Globus pallidus (tissue), 1 donor: ENCODE results near the gene GIPR.
"Not testable (repeated sequence)": the region's sequence is repeated elsewhere in the genome, so short reads cannot be mapped to it uniquely, and the experiment has no call there.

Experiments
- DNase-seq: peaks from one replicate; pipeline ENCODE4 v3.0.0-alpha.2; 2015; ENCODE audit warnings: low spot score

Gene GIPR

DNA sequence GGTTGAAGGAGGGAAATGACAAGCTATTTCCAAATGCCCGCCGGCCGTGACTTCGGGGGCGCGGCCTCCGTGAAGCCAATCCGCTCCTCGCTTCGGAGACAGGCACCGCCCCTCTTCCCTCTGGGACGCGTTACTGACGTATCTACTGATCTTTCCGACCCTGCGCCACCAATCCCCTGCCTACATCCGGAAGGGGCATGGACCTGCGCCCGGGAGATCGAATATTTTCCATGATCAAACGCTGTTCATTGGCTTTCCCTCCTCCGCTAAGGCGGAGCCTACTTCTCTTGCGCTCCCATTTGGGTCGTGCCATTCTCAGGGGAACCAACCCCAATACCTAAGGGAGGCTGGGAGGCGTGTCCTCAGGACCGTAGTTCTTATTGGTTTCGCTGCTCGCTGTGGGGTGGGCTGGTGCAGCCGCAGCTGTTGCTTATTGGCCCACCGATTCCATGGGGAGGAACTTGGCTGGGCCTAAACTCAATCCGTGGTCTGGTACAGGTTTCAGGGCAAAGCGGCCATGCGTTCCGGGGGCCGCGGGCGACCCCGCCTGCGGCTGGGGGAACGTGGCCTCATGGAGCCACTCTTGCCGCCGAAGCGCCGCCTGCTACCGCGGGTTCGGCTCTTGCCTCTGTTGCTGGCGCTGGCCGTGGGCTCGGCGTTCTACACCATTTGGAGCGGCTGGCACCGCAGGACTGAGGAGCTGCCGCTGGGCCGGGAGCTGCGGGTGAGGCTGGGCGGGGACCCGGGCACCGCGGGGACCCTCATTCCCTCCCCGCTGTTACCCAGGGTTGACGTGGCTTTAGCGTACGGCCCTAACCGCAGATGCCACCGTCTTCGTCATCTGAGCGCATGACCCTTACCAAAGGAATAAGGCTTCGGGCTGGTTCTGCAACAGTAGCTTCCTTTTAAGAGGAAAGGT, 24.4 kb downstream of the GIPR start, which contains the start of gene QPCTL:
Gene QPCTL, plus strand, starts transcription at position 480 of the 919 bp plus-strand sequence. Its CDS starts 38 bp downstream, at position 518.
- DNase-seq: peak; percentile 99

DNA sequence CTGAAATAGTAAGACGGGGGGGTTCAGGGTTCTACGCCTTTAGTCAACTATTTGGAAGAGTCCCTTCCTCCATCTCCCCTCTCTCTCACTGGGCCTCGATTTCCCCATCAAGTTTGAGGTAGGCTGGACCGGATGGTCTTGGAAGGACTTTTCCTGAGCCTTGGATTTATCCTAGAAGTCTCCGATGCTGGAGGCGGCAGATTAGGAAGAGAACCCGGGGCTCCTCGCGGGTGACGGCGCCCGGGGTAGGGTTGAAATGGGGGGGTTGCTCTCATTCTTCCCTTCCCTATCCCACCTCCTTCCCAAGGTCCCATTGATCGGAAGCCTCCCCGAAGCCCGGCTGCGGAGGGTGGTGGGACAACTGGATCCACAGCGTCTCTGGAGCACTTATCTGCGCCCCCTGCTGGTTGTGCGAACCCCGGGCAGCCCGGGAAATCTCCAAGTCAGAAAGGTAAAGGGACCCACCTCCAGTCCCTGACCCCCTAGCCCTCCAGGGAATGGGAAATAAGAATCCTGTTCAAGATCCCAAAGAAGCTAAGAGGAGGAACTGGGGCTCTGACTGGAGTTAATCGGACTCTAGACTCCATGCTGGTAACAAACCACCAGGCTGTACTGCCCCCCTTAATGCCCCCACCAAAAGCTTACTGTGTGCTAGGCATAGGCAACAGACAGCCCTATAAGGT, 25.2 kb downstream of the GIPR start:
- DNase-seq: peak; percentile 57

DNA sequence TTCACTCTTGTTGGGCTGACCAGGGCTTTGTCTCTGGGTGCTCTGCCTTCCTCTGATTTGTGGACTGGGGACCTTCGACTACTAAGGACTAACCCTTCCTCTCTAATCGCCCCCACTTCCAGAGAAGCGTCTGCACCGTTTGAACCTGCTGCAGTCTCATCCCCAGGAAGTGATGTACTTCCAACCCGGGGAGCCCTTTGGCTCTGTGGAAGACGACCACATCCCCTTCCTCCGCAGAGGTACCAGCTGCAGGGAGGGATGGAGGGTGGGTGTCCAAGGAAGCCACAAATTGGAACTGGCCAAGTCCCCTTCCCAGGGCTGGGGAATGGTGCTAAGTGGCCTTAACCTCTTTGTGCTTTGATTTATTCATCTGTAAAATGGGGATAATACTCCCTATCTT, 33.7 kb downstream of the GIPR start:
- no peak for DNase-seq

DNA sequence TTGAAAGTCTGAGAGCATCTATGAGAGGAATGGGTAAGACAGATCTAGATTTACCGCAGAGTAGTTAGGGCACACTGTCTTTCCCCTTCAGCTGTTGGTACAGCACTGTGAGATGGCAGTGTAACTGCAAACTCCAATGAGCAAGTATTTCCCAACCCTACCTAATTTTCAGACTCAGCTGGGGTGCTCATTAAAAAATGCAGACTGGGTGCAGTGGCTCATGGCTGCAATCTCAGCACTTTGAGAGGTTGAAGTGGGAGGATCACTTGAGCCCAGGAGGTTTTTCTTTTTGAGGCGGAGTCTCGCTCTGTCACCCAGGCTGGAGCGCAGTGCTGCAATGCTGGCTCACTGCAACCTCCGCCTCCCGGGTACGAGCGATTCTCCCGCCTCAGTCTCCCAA, 37.1 kb downstream of the GIPR start:
- DNase-seq: no peak

DNA sequence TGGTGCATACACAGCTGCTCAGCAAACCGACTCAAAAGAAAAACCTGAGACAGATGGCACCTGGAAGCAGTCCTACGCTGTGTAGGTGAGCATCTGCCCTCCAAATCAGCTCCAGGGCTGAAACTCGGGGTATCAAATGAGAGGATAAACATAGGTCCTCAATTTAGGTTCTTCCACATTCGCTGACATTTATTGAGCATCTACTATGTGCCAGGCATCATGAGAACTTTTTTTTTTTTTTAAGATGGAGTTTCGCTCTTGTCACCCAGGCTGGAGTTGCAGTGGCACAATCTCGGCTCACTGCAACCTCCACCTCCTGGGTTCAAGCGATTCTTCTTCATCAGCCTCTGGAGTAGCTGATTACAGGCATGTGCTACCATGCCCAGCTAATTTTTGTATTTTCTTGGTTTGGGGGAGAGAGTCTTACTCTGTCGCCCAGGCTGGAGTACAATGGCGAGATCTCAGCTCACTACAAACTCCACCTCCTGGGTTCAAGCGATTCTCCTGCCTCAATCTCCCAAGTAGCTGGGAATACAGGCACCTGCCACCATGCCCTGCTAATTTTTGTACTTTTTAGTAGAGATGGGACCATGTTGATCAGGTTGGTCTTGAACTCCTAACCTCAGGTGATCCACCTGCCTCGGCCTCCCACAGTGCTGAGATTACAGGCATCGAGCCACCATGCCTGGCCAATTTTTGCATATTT, 37.8 kb downstream of the GIPR start:
- DNase-seq: no peak

DNA sequence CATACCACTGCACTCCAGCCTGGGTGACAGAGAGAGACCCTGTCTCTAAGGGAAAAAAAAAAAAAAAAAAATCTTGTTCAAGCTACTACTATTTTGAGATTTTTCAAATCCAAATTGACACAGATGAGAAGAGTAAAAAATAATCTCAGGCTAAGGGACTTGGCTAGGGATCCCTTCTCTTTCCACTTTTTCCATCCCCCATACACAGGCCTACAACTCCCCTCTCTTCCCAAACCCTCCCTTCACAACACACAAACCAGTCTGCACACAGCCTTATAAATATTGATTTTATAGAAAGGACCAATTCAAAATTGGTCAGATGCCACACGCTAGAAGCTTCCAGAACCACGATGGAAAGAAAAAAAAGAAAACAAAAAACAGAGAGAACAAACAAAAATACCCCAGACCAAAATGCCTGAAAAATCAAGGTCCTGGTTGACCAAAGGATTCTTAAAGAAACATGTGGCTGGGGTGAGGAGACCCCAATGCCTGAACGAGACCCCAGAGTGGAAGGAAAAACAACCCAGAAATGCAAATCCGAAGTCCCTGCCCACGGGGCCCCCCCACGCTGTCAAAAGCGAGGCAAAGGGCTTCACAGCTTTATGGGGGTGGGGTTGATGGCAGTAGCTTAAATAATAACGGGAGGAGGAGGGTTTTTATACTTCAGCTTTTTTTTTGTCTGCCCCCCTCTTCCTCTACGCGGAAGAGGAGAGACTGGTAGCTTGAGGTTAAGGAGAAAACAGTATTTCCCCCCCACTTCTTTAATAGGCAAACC, 42.5 kb downstream of the GIPR start:
- no peak for DNase-seq

DNA sequence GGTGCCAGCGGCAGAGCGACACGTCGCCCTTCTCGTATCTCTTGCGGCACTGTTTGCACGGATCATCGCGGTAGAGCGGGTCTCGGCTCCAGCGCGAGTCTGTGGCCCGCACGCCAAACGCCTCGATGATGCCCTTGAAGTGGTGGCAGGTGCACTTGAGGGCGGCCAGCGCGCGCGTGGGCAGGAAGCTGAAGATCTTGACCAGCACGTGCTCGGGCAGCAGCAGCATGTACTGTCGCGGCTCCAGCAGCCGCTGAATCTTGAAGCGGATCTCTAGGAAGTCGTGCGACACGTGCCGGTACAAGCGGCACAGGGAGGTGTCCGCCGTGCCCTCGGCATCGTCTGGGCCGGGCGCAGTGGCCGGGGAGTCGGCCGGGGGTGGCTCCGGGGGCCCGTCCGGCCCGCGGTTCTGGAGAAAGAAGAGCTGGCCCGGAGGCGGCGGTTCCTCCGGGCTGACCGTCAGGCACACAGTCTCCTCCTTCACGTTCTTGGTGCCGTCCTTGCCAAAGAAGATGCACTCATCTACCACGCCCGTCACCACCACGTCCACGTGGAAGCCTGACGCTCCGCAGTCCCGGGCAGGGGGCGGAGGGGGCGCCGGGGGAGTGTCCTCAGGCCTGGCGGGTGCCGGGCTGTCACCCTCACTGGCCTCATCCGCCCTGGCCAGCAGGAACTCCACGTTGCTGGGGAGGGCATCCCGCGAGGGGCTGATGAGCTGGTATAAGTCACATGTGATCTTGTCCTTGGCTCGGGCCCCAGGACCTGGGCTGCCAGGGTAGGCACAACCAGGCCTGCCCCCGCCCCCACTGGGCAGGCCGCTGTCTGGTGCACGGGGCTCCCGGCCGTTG, 44.1 kb downstream of the GIPR start:
- DNase-seq: no peak

DNA sequence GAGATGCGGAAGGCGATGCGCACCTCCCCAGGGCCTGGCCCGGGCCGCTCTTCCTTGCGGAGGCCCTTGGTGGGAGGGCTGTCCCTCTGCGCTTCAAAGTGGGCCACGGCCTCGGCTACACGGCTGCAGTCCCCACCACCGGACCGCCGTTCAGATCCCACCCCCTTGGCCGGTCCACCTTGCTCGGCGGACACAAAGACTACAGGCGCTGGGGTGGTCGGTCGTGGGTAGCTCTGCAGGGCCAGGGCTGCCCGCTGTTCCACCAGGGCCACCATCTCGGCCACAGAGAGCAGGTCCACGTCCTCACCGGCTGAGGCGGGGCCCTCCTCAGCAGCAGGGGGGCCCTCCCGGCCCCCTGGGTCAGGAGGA, 44.7 kb downstream of the GIPR start:
- no peak for DNase-seq

DNA sequence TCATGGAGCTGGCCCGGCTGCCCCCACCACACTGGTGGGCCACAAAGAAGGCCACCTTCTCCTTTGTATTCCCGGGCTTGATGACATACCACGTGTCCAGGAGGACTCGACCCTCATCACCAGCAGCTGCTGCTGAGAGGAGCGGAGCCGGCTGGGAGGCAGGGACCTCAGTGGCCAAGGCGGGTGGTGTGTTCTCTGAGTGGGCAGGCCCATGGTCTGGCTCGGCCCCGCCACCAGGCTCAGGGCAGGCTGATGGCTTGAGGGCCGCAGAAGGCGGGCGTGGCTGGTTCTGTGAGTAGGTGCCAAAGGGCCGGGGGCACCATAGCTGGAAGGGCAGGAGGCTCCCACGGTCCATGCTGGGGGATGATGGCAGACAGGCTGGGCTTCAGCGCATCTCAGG, 45.1 kb downstream of the GIPR start:
- DNase-seq: no peak

DNA sequence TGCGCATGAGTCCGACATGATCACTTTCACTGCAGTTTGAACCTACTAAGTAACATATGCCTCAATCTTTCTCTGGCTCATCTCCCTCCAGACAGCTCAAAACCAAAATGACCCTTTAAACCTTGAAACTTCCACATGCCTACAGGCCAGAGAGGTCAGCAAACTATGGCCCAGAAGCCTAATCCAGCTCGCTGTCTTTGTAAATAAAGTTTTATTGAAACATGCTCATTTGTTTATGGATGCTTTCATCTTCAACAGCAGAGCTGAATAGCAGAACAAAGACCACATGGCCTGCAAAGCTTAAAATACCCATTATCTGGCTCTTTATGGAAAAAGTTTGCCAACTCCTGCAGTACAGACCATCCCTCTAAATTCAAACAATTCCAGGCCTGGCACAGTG, 47.1 kb downstream of the GIPR start:
- DNase-seq: no peak

DNA sequence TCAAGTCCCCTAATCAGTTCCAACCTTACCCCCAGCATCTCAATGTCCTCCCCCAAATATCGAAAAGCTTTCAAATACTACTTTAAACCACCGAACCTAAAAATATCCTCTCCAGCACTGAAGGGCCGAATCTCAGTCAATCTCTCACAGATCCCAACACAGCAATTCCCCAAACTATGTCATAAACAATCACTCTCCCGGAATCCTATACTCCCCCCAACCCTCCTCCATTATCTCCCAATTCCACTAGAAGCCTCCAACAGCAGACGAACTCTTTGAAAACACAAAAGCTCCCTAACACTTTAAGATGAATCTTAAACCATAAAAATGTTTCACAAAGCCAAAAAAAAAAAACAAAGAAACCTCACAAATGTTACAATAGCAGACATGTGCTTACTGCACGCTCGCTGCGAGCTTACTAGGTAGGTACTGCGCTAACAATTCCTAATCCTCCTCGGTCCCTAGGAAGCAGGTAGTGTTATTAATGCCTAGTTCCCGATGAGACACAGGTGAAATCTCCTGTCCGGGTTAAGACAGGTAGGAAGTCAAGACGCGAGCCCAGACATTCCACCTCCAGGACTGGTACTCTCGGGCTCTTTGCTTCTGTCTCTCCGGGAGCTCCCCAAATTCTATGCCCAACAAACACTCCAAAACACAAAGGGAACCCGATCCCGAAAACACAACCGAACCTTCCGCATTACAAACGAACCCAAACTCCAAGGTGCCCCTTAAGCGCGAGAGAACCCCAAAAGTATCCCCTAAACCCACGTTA, 48.5 kb downstream of the GIPR start:
- peak; percentile 42 for DNase-seq

DNA sequence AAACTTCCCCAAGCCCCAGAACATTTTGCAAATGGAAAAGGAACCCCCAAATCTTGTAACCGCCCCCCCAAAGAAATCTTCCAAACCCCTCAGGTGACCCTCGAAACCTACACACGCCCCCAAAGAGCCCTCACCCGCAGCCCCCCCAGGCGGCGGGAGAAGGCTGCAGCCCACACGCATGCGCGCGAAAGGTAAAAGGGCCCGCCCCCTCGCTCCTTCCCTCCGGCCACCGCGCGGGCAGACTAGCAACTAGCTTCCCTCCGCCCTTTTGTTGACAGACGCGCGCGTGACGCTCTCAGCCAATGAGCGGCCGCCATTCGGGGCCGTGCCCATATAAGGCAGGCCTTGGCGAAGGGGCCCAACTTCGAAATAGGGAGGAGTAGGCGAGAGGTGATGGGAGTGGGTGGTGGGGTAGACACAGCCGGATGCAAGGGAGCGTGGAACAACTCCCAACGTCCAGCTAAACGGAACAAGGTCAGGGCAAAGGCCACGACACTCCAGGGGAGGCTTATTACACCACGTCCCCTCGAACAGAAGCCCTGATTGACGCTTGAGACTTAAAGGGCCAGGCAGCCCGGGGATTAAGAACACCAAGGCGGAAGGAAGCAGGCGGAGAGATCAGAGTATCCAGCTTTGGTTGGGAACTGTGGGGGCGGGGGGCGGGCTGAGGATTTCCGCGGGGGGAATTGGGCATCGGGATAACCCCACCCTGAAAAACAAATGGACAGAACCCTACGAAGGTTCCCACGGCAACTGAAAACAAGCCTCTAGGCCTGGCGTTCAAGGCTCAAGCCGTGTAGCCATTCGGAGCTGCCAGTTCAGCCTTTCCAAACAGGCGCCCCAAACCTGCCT, 49.3 kb downstream of the GIPR start:
- DNase-seq: peak; percentile 99

DNA sequence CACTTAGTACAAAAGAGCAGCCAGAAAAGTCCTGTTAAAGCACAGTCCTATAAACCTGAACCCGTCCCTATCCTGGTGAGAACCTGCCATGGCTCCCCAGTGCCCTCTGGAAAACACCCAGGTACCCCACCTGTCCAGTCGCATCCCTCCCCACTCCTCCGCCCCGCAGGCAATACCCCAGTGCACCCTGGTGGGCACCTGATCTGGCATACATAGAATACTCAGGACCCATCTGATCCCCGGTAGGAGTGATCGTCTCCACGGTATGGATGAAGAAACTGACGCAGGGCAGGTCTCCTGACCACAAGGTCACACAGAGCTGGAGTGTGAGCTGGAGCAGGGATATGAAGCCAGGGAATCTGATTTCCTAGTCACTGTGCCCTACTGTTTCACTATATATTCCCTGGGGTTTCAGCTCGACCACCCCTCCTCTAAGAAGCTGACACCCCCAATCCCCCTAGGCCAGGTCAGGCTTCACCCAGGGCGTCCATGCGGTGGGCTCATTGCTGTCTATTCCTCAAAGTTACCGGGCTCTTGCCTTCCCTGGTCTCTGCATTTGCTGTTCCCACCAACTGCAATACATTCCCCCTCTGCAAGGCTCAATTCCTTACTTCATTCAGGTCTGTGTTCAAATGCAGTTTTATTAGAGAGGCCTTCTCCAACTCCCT, 50.1 kb downstream of the GIPR start:
- no peak for DNase-seq

DNA sequence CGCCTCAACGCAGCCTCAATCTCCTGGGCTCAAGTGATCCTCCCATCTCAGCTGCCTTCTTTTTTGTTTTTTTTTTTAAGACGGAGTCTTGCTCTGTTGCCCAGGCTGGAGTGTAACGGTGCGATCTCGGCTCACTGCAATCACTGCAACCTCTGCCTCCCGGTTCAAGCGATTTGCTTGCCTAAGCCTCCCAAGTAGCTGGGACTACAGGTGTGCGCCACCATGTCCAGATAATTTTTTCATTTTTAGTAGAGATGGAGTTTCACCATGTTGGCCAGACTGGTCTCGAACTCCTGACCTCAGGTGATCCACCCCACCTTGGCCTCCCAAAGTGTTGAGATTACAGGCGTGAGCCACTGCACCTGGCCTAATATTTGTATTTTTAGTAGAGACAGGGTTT, 52.0 kb downstream of the GIPR start:
- not testable (repeated sequence) for DNase-seq

DNA sequence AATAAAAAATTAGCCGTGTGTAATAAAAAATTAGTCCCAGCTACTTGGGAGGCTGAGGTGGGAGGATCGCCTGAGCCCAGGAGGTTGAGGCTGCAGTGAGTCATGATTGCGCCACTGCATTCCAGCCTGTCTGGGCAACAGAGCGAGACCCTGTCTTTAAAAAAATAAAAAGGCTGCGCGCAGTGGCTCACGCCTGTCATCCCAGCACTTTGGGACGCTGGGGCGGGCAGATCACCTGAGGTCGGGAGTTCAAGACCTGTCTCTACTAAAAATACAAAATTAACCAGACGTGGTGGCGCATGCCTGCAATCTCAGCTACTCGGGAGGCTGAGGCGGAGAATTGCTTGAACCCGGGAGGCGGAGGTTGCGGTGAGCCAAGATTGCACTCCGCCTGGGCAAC, 60.7 kb downstream of the GIPR start:
- DNase-seq: not testable (repeated sequence)

DNA sequence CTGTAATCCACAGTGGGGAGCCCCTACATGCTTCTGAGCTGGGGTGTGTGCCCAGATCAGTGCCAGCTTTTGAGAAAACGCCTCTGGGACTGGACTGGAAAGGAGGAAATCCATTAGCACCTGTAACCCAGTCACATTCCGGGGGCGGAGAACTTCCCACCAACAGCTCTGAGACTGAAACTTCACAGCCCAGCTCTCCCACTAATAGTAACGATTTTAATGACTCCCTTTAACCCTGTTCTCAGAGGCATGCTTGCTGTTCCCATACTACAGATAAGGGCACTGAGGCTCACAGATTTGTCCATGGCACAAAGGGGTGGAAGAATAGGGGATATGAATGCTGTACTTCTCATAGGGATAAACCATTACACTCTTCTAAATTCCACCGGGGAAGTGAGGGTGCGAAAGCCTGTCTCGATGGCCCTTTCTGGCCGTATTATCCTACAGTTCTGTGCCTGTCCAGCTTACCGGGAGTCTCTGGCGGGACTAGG, 61.8 kb downstream of the GIPR start:
- no peak for DNase-seq

DNA sequence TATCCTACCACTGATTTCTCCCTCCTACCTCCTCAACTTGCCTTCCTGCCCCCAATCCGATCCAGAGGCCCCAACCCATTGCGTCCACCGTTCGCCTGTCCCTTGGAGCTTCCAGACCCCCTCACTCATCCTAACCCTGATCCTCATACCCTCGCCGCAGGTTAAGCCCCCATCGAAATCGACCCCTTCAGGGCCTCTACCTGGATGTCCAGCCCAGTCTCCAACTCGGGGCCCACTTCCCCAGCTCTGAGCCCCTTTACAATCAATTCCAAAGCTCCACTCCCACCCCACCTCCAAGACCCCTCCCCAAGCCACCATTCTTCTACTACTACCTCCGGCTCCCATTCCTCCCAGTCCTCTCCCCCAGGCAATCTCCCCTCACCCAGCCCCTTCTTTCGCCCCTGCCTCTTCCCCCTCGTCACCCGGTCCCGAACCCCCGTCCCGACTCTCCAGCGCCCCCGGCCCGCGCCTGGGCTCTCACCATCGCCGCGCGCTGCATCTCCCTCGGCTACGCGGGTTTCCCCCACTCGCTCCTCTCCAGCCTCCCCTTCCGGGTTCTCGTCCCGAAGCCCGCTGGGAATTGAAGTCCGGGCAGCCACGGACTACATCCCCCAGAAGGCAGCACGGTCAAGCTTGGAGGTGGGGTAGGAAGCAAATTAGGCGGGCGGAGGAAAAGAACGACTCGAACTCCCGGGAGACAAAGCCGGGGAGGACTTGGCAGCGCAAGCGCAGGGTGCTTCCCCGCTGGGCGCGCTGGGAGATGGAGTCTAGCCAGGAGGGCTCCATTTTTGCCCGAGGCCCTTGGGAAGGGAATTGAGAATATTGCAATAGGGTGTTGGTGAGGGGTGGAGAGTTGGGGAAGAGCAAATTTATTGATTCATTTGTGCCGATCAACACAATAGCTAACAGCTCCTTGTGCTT, 62.6 kb downstream of the GIPR start, which contains the start of gene FBXO46:
Gene FBXO46, minus strand, starts transcription at position 529 of the 921 bp plus-strand sequence. CDS start 17,401 bp downstream, outside the sequence.
- peak; percentile 99 for DNase-seq
